A549 (cell line): ENCODE results near the gene GUCY1A2. TPM values are rescaled to one million over a fixed set of nuclear protein-coding genes. Genes with fewer than 3 reads are reported as not detected.

Experiments
- ATAC-seq, 2 experiments: fragments of 200-7000 bp in 1 of 2; fragments of >200 bp in 1 of 2; cut with Nextera tagmentation in 1 of 2; cut with Tn5 transposase in 1 of 2; 3 replicates each; pipeline versions ENCODE4 v1.8.0 to v1.9.1; 2018 to 2020; ENCODE audit warnings: mild to moderate bottlenecking in 1 of 2, moderate library complexity in 1 of 2
- CTCF ChIA-PET: fragments of 300-600 bp; sonication (Branson Sonifier 250); formaldehyde crosslinking; extraction: SDS; loops from one replicate; lab custom pipeline; 2021; ENCODE audit warnings: antibody characterized with exemption, inconsistent platforms; lab: Yijun Ruan, JAX
- POLR2A ChIA-PET: fragments of 350-600 bp; formaldehyde crosslinking; extraction: SDS; loops from one replicate; lab custom pipeline; 2021; ENCODE audit warnings: antibody characterized with exemption, inconsistent platforms; lab: Yijun Ruan, JAX
- DNase-seq, 2 experiments: peaks; one replicate each; pipeline versions ENCODE4 v3.0.0 to v3.0.0-alpha.2; 2011 to 2016; ENCODE audit warnings: low read depth in 1 of 2, low spot score in 1 of 2
- FAIRE-seq: peaks from 2 replicates; lab custom pipeline; 2011; peaks lifted over from hg19 to GRCh38; lab: Jason Lieb, UNC
- H3K27ac ChIP-seq, 2 experiments: fragments of >200 bp; sonication (Bioruptor Twin); formaldehyde crosslinking; 3 replicates each; pipeline ENCODE4 v1.5.1; 2016 to 2017
- H3K4me1 ChIP-seq: fragments of >200 bp; sonication (Bioruptor Twin); formaldehyde crosslinking; 3 replicates; pipeline ENCODE4 v1.6.1; 2016
- H3K4me2 ChIP-seq: fragments of >200 bp; sonication (Bioruptor Twin); formaldehyde crosslinking; 3 replicates; pipeline ENCODE4 v1.6.1; 2016
- H3K4me3 ChIP-seq: fragments of >200 bp; sonication (Bioruptor Twin); formaldehyde crosslinking; 3 replicates; pipeline ENCODE4 v1.5.1; 2016
- H3K9me3 ChIP-seq: fragments of >200 bp; sonication (Bioruptor Twin); formaldehyde crosslinking; 3 replicates; pipeline ENCODE4 v1.6.1; 2016
- ESRRA ChIP-seq: fragments of 150-350 bp; IDR thresholded peaks from 2 replicates; pipeline ENCODE4 v1.6.1; 2014; ENCODE audit warnings: mild to moderate bottlenecking, low read length, borderline replicate concordance
- HDAC2 ChIP-seq: fragments of 200-600 bp; sonication (generic); IDR thresholded peaks from 2 replicates; pipeline ENCODE4 v1.6.1; 2016
- HOXB13 ChIP-seq: fragments of 250-450 bp; sonication (Bioruptor Pico); IDR thresholded peaks from 2 replicates; pipeline ENCODE4 v1.5.0; 2020; ENCODE audit warnings: low read depth, mild to moderate bottlenecking, moderate library complexity
- JUNB ChIP-seq: fragments of >200 bp; sonication (Bioruptor Twin); formaldehyde crosslinking; IDR thresholded peaks from 2 replicates; pipeline ENCODE4 v1.6.1; 2016
- KDM1A ChIP-seq: fragments of 200-600 bp; sonication (generic); IDR thresholded peaks from 2 replicates; pipeline ENCODE4 v1.6.1; 2016; ENCODE audit warnings: low read depth, mild to moderate bottlenecking
- MYC ChIP-seq: IDR thresholded peaks from 2 replicates; pipeline ENCODE4 v1.6.1; 2012; ENCODE audit warnings: mild to moderate bottlenecking, inconsistent platforms, low read length, improper control_type of control experiment, borderline replicate concordance
- NPAS2 ChIP-seq: fragments of 250-450 bp; sonication (Bioruptor Pico); IDR thresholded peaks from 2 replicates; pipeline ENCODE4 v1.8.0; 2022; ENCODE audit warnings: mild to moderate bottlenecking, moderate library complexity, borderline replicate concordance
- NR3C1 ChIP-seq: fragments of >200 bp; sonication (Bioruptor Twin); formaldehyde crosslinking; IDR thresholded peaks from 3 replicates; pipeline ENCODE4 v1.6.1; 2017
- POLR2AphosphoS2 ChIP-seq: conservative IDR thresholded peaks from 2 replicates; pipeline ENCODE4 v1.6.1; 2012; ENCODE audit warnings: low read length, improper control_type of control experiment, inconsistent platforms
- RARB ChIP-seq: fragments of 250-450 bp; sonication (Bioruptor Pico); IDR thresholded peaks from 2 replicates; pipeline ENCODE4 v1.8.0; 2021; ENCODE audit warnings: mild to moderate bottlenecking, moderate library complexity
- RNF2 ChIP-seq: fragments of 200-600 bp; sonication (generic); IDR thresholded peaks from 2 replicates; pipeline ENCODE4 v1.6.1; 2016; ENCODE audit warnings: low read depth, mild to moderate bottlenecking, antibody characterized with exemption, moderate library complexity, borderline replicate concordance
- SREBF2 ChIP-seq: fragments of 450-650 bp; IDR thresholded peaks from 2 replicates; pipeline ENCODE4 v1.6.1; 2014; ENCODE audit warnings: mild to moderate bottlenecking, moderate library complexity
- ZC3H11A ChIP-seq: fragments of 450-650 bp; IDR thresholded peaks from 2 replicates; pipeline ENCODE4 v1.6.1; 2014; ENCODE audit warnings: antibody characterized with exemption, mild to moderate bottlenecking
- WGBS: methylation state at CpG from one replicate; pipeline ENCODE4 v1.1.6; 2017; ENCODE audit errors: missing lambda C conversion rate; 5-methylcytosine and 5-hydroxymethylcytosine counted together
- polyA plus RNA-seq, 4 experiments: library from polyadenylated mRNA; depleted of rRNA in 3 of 4; stranded (reverse); fragments of >200 nt; fragmentation: RNase III in 1 of 4; extraction: RNeasy Plus Mini Kit Qiagen cat#74134 plus additional on column Dnase treatment in 1 of 4; gene quantifications; 2 replicates in 3 of 4; 3 replicates in 1 of 4; pipeline ENCODE4 v1.2.3, GENCODE V29; 2011 to 2017
- TF ChIP-seq, protein P1 (sequence below): fragments of 200-600 bp; sonication (generic); IDR thresholded peaks from 2 replicates; pipeline ENCODE4 v1.6.1; 2016; ENCODE audit warnings: antibody characterized with exemption, mild to moderate bottlenecking, moderate library complexity
- TF ChIP-seq, protein P2 (sequence below): fragments of 250-450 bp; sonication (Bioruptor Pico); IDR thresholded peaks from 2 replicates; pipeline ENCODE4 v1.5.0; 2021; ENCODE audit warnings: mild to moderate bottlenecking, moderate library complexity, borderline replicate concordance
- TF ChIP-seq, protein P3 (sequence below): IDR thresholded peaks from 2 replicates; pipeline ENCODE4 v1.6.1; 2012
- TF ChIP-seq, protein P4 (sequence below): IDR thresholded peaks from 2 replicates; pipeline ENCODE4 v1.6.1; 2012

GUCY1A2 gene
- polyA plus RNA-seq, 2 of the 4 experiments (the other 2 are of a cell fraction), result 0.12 to 0.16 TPM

DNA sequence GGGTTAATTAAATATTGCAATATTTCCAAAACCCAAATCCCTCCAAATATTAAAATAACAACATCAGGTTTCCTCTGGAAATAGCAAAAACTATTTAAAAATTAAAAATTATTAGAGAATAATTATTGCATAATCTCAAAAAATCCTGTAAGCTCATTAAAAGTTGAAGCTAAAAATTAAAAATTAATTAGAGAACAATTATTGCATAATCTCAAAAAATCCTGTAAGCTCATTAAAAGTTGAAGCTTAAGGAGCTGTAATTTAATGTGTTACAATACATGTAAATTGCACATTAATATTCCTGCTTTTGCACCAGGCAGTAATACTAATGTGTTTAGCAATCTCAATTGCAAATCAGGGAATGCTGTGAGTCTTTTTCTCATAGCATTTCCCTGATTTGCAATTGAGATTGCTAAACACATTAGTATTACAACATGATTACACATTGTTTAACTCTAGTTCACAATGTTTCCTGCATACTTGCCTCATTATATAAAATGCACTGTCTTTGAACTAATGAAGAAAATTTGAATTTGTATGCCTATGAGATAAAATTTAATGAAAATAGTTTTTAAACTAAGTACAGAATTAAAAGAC, 247.7 kb downstream of the GUCY1A2 start (continued):
- TF ChIP-seq, protein P1, sequence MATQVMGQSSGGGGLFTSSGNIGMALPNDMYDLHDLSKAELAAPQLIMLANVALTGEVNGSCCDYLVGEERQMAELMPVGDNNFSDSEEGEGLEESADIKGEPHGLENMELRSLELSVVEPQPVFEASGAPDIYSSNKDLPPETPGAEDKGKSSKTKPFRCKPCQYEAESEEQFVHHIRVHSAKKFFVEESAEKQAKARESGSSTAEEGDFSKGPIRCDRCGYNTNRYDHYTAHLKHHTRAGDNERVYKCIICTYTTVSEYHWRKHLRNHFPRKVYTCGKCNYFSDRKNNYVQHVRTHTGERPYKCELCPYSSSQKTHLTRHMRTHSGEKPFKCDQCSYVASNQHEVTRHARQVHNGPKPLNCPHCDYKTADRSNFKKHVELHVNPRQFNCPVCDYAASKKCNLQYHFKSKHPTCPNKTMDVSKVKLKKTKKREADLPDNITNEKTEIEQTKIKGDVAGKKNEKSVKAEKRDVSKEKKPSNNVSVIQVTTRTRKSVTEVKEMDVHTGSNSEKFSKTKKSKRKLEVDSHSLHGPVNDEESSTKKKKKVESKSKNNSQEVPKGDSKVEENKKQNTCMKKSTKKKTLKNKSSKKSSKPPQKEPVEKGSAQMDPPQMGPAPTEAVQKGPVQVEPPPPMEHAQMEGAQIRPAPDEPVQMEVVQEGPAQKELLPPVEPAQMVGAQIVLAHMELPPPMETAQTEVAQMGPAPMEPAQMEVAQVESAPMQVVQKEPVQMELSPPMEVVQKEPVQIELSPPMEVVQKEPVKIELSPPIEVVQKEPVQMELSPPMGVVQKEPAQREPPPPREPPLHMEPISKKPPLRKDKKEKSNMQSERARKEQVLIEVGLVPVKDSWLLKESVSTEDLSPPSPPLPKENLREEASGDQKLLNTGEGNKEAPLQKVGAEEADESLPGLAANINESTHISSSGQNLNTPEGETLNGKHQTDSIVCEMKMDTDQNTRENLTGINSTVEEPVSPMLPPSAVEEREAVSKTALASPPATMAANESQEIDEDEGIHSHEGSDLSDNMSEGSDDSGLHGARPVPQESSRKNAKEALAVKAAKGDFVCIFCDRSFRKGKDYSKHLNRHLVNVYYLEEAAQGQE, result no peak
- TF ChIP-seq ZC3H11A (no peak), KDM1A (no peak), NPAS2 (CRISPR knock-in tag) (no peak), MYC (no peak), JUNB (no peak), ESRRA (no peak)
- TF ChIP-seq, protein P2, sequence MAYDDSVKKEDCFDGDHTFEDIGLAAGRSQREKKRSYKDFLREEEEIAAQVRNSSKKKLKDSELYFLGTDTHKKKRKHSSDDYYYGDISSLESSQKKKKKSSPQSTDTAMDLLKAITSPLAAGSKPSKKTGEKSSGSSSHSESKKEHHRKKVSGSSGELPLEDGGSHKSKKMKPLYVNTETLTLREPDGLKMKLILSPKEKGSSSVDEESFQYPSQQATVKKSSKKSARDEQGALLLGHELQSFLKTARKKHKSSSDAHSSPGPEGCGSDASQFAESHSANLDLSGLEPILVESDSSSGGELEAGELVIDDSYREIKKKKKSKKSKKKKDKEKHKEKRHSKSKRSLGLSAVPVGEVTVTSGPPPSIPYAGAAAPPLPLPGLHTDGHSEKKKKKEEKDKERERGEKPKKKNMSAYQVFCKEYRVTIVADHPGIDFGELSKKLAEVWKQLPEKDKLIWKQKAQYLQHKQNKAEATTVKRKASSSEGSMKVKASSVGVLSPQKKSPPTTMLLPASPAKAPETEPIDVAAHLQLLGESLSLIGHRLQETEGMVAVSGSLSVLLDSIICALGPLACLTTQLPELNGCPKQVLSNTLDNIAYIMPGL, result no peak

- TF ChIP-seq HDAC2 (no peak), SREBF2 (no peak), MYC (no peak), POLR2AphosphoS2 (no peak), RNF2 (no peak)
- TF ChIP-seq, protein P3, sequence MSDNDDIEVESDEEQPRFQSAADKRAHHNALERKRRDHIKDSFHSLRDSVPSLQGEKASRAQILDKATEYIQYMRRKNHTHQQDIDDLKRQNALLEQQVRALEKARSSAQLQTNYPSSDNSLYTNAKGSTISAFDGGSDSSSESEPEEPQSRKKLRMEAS, result no peak
- TF ChIP-seq, protein P4, sequence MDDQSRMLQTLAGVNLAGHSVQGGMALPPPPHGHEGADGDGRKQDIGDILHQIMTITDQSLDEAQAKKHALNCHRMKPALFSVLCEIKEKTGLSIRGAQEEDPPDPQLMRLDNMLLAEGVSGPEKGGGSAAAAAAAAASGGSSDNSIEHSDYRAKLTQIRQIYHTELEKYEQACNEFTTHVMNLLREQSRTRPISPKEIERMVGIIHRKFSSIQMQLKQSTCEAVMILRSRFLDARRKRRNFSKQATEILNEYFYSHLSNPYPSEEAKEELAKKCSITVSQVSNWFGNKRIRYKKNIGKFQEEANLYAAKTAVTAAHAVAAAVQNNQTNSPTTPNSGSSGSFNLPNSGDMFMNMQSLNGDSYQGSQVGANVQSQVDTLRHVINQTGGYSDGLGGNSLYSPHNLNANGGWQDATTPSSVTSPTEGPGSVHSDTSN, result no peak
- CTCF ChIA-PET, result no interaction called here
- no peak overlapping the region for H3K4me3 ChIP-seq
These were observed 252.6 kb downstream of the GUCY1A2 start for GRCh38 chr11:106765469-106766258.

DNA sequence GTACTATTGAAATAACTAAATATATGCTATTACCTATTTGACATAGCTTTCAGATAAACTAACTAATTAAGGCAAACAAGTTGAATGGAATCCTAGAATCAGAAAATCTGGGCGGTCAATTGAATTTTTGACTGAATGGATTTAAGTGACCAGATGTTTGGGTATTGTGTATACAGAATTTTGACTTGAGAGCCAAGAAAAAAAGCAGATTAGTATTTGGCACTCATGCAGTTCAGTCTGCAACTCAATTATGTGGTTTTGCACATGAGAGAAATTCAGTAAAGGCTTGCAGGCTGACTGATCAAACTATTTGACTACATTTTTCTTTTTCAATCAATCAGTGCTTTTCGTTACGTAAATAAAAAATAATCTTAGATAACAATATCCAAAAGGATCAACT, 254.8 kb downstream of the GUCY1A2 start:
- FAIRE-seq (no peak), ATAC-seq (no peak), DNase-seq (no peak)
- H3K4me3 ChIP-seq, result no peak overlapping the region
- H3K27ac ChIP-seq, result no peak overlapping the region
- H3K9me3 ChIP-seq, result no peaks in the 10 kb centered on the region
- no peak for TF ChIP-seq HOXB13
- TF ChIP-seq NR3C1, result no peak
- no peak for TF ChIP-seq RARB (CRISPR knock-in tag)
- WGBS, result 77% methylated on average over 3 of the region's 3 CpGs
- H3K4me2 ChIP-seq, result no peak overlapping the region
- ChIA-PET POLR2A (no interaction called here), CTCF (no interaction called here)
- no peaks in the 10 kb centered on the region for H3K4me1 ChIP-seq

More at GRCh38 chr11:106765469-106766258, 252.6 kb downstream of the GUCY1A2 start:
- DNase-seq (no peak), ATAC-seq (no peak), FAIRE-seq (no peak)
- POLR2A ChIA-PET, result no interaction called here
- no peaks in the 10 kb centered on the region for H3K9me3 ChIP-seq
- WGBS, result 44% methylated on average over 2 of the region's 2 CpGs
- no peak overlapping the region for H3K4me2 ChIP-seq
- H3K27ac ChIP-seq, result no peak overlapping the region
- H3K4me1 ChIP-seq, result no peaks in the 10 kb centered on the region
